Measurements from ENCODE around the gene ANKRD34A.

Gene ANKRD34A

DNA sequence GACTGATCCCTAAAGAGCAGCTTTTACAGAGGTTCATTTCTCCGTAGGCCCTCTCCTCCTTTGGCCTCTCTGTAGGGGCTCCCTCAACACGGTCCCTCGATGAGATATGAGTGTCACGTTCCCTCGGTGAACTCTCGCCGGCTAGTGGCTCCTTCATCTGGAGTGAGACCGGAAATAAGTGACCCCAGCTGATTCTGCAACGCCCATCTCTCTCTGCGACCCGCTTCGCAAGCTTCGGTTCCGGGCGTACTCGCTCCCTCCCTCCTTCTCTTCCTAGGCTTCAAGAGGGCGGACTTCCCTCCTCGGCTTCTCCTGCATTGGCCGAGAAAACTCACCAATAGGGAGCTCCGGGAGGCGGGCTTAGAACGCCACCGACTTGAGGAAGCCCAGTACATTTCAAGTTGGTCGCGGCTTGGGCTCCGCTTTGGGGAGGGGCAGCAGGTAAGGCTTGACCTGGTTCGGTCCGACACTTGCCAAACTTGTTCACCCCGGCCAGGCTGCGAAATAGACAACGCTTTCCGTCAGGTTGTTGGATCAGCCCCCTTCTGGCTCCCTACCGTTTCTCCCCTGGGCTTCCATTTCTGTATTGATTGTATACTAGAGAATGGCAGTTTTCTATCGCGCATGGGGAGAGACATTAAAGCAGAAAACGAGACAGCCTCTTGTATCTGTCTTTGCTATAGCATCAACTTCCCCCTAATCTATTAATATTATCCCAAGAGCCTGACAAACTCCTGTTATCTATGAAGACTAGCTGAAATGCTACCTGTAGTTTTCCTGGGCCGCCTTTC lies at the start of gene ANKRD34A, which contains the start of gene POLR3GL:
Gene ANKRD34A (minus strand): TSS at position 248 of the 791 bp plus-strand sequence. CDS start 2,816 bp downstream, outside the sequence.
Gene POLR3GL (plus strand): TSS at position 363 of the 791 bp plus-strand sequence. CDS start 10,176 bp downstream, outside the sequence.
- DNase-seq: peak; percentile 91

DNA sequence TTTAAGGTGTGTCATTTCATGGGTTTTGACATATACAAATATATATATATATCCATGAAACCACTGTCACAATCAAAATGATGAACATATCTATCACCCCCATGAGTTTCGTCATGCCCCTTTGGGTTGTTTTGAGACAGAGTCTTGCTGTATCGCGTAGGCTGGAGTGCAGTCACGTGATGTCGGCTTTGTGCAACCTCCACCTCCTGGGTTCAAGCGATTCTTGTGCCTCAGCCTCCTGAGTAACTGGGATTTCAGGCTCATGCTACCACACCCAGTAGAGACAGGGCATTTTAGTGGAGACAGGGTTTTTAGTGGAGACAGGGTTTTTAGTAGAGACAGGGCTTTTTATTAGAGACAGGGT lies 49.2 kb upstream of the ANKRD34A start:
- no peak for DNase-seq

DNA sequence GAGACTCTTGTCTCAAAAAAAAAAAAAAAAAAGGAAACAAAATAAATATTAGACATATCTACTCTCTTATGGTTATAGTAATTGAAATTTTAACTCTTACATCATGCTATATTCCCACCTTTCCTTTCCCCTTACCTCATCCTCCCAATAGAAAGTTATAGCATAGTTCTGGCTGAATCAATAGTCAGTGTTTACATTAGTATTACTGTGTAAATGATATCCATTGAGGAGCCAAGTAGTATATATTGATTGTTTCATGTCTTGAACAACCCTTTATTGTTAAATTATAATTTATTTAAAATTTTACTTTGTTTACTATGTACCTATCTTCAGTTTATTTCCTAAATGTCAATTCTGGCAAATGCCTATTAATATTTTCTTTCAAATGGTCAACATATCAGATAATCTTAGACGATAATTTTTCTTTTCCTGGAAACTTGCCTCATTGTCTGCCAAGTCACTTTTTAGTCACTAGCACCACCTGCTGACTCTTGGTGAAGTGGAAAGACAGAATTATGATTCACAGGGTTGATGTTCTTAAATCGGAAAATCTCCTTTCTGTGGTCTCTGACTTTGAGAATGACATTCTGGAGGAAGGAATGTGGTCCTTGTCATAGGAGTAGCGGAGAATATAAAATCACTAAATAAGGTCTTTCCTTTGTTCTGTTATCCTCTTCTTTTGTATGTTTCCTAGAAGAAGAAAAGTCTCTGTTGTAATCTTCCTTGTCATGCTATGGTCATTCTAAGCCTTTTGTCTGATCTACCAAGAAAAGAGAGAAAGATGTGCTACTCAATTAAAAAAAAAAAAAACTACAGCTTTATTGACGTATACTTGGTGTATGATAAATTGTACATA lies 48.6 kb upstream of the ANKRD34A start:
- DNase-seq: no peak

DNA sequence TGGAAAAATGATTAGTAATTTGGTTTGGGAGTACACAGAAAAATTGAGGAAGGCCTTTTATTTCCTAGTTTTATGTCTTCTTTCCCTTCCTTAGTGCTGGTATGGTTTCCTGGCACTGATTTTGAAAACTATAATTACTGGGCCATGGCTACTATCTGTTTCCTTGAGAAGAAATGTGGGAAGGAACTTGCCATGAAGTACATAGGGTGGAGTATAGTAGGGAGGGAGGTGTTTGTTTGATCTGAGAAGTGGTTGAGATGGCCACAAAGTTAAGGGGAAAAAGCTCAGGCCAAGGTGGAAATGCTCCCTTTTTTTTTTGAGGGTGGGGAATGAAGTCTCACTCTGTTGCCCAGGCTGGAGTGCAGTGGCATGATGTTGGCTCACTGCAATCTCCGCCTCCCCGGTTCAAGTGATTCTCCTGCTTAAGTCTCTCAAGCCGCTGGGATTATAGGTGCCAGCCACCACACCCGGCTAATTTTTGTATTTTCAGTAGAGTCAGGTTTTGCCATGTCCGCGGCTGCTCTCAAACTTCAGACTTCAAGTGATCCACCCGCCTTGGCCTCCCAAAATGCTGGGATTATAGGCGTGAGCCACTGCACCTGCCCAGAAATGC lies 45.9 kb upstream of the ANKRD34A start:
- DNase-seq: no peak

DNA sequence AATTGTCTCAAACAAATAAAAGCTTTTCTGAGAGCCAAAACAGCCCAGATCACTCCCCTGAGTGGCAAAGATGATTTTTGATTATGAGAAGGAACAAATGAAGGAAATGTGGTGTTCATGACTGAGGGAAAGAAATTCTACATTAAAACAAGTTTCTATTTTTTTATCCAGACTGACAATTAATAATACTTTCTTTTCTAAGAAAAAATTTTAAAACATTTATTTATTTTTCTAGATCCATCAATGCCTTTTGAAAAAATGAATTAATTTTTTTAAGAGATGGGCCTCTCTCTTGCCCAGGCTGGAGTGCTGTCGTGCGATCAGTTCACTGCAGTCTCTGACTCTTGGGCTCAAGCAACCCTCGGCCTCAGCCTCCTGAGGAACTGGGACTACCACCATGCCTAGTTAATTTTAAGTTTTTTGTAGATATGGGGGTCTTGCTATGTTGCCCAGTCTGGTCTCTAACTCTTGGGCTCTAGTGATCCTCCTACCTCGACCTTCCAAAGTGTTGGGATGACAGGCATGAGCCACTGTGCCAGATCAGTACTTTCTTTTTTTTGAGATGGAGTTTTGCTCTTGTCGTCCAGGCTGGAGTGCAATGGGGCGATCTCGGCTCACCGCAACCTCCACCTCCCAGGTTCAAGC lies 43.2 kb upstream of the ANKRD34A start:
- no peak for DNase-seq

DNA sequence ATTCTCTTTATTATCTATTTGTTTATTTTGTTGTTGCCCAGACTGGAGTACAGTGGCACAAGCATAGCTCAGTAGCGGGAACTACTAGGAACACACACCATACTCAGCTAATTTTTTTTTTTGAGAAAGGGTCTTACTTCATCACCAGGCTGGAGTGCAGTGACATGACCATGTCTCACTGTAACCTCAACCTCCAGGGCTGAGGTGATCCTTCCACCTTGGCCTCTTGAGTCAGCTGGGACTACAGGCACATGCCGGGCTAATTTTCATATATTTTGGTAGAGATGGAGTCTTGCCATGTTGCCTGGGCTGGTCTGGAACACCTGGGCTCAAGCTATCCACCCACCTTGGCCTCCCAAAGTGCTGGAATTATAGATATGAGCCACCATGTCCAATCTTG lies 37.3 kb upstream of the ANKRD34A start:
- no peak for DNase-seq

DNA sequence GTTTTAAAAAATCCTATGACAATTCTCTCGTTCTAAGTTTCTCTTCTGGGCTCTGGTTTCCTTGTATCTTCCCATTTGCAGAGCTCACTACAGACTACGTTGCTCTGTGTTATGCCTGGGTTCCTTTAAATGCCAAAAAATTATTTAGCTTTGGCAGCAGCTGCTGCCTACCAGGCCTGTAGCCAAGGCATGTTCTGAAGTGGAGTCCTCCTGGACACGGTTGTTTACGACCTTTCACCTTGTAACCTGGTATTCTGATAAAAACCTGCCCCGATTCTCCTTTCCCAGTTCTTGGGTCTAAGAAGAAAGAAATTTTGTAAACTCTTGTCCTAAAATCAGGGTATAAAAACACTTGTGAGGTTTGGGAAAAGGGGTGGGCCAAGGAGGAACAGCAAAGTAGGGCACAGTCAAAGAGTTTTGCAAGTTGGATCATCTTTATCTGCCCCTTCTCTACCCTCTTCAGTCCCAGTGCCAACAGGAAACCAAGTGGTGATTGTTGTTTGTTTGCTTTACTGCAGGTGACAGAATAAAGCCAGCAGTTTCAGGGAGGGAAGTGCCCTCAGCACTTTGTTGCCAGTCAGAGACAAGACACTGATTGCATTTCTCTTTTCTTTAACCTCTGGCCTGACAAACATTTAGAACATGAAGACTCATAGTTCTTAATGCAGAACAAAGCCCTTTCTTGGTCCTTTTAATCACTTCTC lies 35.1 kb upstream of the ANKRD34A start:
- no peak for DNase-seq

DNA sequence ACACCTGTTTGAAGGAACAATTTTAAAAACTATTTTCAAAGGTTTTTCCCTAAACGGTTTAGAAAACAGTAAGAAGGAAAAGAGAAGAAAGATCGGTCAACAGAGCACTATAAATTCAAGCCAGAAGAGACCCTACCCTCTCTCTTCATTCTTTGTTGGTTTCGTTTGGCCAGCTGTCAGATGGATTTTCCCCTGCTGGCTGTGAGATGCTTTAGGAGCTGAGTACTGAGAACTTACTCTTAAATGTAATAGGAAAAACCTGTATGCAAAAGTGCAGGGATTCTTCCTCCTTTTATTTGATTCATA lies 33.3 kb upstream of the ANKRD34A start:
- no peak for DNase-seq

DNA sequence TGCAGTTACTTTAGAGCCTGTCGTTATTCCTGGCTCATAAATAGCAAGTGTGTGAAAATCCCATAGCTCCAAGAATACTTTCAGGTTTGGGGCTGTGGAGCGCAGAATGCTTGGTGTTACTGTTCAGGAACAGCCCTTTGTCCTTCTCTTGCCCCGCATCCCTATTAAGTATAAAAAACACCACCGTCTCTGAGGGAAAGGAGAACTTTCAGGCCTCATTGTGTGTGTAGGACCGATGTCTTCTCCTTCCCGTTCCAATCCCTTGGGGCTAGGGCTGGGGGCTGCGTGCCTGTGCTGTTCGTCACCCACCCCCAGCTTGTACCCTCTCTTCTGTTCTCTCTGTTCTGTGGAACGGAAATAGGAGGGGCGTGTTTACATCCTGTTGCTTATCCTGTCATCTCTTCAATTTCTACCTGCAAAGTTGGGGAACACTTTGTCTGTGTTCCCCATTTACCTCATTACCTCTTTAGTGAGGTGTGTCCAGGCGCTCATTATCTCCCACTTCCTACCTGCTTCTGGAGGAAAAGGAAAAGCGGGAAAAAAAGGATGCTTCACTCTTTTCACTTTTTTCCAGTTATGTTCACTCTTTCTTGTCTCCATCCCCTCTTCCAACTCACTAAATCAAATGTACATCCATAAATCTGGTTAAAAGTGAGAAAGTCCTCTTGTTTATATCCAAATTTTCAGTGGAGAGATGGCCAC lies 32.8 kb upstream of the ANKRD34A start:
- DNase-seq: peak; percentile 76

DNA sequence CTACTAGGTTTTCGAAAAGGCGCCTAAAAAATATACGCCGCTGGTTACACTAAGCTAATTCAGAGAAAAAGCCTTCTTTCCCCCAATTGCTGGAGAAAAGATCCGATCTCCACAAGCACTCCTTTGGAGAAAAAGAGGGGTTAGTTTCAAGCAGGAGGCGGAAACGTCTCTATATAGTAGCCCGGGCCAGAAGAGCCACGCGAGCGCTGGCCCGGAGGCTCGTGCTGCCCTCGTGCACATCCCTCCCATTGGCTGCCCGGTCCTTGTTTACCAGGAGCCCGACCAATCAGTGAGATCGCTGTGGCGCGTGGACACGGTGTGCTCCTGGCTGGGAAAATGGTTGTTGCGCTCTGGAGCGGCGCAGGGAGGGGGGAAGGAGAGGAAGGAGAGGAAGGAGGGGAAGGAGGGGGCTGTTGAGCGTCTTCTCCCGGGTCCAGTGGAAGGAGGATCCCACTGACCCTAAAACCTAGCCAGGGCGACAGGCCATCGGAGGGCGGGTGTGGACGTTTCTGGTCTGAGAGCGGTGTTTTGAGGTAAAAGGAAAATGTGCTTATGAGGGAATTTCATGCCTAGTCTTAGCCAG lies 32.1 kb upstream of the ANKRD34A start, which contains the start of gene TXNIP:
Gene TXNIP (minus strand): TSS at position 147 of the 583 bp plus-strand sequence. CDS start 313 bp downstream, outside the sequence.
- DNase-seq: peak; percentile 94

DNA sequence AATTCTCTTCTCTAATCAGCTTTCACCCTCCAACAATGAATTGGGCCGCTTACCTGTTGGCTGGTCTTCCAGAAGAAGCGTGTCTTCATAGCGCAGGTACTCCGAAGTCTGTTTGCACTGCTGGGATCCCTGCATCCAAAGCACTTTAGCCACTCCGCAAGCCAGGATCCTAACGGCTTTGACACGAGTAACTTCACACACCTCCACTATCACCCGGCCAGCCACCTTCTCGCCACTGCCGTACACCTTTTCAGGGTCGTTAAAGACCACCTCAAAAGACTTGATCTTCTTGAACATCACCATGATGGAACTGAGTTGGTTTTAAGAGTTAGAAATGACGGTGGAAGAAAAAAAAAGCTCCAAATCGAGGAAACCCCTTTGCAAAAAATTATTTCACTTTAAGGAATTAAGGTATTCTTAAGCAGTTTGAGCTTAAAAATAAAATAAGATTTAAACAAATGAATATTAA lies 31.6 kb upstream of the ANKRD34A start:
- DNase-seq: no peak

DNA sequence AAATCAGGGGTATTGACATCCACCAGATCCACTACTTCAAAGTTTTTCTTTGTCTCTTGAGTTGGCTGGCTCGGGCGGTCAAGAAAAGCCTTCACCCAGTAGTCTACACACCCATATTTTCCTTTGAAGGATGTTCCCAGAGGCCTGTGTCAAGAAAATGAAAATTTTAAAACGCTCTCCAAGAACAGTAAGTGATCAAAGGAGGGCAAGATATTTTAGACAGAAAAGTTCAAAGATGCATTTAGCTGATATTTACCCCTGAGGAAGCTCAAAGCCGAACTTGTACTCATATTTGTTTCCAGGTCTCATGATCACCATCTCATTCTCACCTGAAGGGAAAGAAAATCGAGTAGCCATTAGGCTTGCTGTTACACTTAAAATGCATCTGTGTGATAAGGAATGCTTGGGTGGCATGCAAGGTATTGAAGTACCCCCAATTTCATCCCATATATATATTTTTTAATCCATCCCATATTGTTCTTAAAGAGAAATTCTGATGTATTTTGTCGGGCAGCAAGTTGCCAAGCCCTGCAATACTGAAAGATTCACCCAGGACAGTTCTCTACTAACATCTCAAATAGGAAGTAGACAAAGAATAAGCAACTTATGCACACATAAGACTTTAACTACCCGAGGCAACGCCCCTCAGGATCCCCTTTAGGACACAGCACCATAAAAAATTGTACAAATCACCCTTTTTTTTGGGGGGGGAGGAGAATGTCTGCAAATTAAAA lies 30.9 kb upstream of the ANKRD34A start:
- no peak for DNase-seq

DNA sequence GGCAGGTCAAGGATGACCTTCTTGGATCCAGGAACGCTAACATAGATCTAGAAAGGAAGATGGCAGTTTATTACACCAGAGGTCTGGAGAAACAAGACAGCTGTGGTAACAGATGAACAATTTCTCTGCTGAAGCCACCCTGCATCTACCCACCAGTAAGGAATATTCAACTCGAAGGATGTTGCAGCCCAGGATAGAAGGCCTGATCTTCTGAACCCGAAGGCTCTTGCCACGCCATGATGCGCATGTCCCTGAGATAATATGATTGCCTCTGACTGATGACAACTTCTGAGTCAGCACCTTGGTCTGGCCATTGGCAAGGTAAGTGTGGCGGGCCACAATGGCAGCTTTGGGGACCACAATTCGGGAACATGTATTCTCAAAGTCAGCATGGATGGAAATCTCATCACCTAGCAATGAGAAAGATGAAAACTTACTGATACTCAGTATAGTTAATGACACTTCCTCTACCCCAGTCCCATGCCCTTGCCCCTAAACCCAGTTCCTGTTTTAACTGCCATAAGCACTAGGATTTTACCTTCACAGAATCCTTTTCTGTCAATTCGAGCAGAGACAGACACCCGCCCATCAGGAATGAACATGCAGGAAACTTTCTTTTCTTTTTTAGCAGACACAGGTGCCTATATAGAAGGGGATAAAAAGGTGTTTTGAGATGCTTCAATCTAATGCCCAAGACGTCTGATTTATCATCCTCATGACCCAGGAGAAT lies 30.2 kb upstream of the ANKRD34A start:
- DNase-seq: no peak

DNA sequence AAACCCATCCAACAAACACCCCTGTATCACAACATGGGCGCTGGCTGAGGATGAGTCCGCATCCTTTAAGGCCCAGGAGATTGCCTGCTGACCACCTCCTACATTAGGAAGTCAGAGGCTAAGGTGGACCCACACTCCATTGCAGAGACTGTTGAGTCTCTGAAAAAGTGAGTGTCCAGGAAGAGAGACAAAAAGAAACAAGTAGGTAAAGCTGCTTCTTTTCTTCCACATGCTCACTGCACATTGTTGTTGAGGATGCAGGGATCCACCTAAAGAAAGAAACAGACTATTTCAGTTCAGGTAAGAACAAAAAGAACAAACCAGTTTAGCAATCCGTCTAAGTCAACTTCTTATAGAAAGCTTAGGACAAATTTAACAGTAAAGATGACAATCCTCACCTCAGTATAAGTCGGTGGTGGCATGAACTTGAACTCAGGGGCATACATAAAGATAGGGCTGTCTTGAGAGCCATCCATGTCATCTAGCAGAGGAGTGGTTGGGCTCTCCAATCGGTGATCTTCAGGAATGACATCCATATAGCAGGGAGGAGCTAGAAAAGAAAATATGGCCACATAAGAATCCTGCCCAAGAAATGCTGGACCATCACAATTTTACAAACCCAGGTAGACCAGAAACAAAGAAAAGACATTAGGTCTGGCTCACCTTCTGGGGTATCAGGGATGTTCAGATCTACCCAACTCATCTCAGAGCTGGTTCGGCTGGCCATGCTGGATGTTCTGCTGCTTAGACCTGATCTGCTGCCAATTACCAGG lies 29.4 kb upstream of the ANKRD34A start:
- DNase-seq: no peak

DNA sequence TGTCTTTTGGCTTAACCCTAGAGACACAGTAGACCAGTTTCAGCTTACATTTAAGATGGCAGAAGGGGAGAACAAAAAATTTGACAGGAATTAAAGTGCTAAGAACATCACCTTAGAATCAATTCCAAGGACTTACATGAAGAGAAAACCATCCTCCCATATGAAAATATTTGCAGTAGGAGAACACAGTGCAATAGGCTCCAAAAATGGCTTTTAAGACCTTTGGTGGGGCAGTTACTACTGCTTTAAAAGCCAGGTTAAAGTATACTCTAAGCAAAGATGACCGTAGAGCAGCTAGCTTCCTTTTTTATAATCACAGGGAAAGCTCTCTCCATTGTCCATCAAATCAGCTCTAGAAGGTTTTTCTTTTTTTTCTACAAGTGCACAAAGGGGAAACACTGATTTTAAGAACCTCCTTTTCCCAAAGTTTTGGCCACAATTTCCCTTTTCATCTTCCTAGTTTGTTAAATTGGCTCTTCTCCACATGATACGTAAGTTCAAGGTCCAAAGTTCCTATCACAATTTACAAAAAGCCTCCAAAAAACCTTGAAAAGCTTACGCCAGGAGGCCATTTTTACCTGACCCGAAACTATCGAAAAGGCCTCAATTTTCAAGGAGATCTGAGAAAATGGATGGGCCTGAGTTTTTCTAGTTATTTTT lies 28.7 kb upstream of the ANKRD34A start:
- DNase-seq: no peak

DNA sequence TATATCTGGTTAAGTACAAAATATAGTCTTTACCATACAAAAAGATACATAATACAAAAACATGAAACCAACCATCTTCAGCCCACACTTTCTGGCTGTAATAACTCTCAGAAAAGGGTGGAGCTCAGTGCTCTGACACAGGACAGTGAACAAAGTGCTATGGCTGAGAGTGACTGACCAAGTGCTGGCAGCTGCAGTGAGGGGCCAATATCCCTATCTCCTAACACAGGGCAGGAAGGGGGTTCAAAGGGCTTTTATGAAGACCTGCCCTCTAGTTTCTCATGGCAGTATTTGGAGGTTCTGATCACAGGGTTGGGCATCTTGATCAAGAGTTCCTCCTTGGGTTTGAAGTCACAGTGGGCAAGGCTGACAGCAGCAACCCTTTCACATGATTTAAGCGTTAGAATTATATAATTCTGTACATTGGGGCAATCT lies 28.1 kb upstream of the ANKRD34A start:
- peak; percentile 50 for DNase-seq

DNA sequence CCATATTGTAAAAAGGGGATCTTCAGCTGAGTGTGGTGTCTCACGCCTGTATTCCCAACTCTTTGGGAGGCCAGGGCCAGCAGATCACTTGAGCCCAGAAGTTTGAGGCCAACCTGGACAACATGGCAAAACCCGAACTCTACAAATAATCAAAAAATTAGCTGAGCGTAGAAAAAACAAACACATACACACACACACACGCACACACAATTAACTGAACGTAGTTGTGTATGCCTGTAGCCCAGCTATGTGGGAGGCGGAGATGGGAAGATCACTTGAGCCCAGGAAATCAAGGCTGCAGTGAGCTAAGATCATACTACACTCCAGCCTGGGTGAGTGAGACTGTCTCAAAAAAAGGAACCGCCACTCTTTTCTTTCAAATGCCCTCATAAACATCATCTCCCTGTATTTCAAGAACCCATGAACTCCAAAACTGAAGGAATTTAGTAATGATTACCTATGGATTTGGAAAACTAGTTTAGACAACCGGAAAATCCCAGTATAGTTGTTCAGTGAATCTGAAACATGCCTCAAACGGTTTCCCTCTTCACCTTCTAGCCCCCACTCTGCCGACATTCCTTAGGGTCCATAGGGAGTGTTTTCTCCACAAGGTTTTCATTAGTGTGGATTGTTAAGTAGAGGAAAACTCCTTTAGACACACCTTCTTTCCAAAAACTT lies 27.5 kb upstream of the ANKRD34A start:
- peak; percentile 48 for DNase-seq
